ENCODE measurements around the gene SMARCAL1. TPM values are rescaled to one million over a fixed set of nuclear protein-coding genes. Genes with fewer than 3 reads are reported as not detected.
A peak's percentile ranks its signal among the peaks of the same experiment; 100 is the strongest.

SMARCAL1 gene
- total and polyA plus RNA-seq, 2 of the 4 experiments (the other 2 are of a cell fraction) = 13.6 to 21.0 TPM

DNA sequence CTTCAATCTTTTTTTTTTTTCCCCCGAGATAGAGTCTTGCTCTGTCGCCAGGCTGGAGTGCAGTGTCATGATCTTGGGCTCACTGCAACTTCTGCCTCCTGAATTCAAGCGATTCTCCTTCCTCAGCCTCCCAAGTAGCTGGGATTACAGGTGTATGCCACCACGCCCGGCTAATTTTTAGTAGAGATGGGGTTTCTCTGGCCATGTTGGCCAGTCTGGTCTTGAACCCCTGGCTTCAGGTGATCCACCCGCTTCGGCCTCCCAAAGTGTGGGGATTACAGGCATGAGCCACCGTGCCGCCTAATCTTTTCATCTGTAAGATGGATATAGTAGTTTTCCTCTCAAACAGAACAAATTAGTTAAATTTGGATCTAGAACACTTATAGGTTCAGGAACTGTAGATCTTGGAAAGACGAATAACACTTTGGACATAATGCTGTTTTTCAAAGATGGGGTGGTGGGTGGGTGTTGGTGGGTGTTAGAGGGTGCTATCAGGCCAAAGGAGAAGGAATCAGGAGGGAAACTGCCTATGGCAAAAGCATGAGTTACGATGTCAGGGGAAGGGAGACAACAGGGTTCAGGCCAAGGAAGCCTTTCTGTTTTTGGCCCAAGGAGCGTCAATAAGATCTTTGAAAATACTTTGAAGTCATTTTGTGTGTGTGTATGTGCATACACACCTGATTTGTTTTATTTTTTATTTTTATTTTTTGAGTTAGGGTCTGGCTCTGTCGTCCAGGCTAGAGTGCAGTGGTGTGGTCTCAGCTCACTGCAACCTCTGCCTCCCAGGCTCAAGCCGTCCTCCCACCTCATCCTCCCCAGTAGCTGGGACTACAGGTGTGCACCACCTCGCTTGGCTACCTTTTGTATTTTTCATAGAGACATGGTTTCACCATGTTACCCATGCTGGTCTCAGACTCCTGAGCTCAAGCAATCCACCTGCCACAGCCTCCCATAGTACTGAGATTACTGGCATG is 93.1 kb downstream of the SMARCAL1 start:
- ChIA-PET POLR2A (ENCODE audit: unreplicated experiment) (no interaction called here), CTCF (no interaction called here)
- Histone ChIP-seq H2AK9ac (replicated peaks; ENCODE audit: low read depth, low read length, poor library complexity) (no peak overlapping the region), H3K4me3 (ENCODE audit: insufficient read depth, low read depth, low read length) (no peak overlapping the region), H3K23ac (ENCODE audit: low read depth, low read length) (no peak overlapping the region), H3K27ac (ENCODE audit: insufficient read depth, low read length) (no peak overlapping the region), H3K4me2 (ENCODE audit: low read depth, low read length) (no peak overlapping the region), H3K4me1 (ENCODE audit: control insufficient read depth, insufficient read depth, low read length) (no peaks in the 10 kb centered on the region), H3K18ac (ENCODE audit: low read depth, low read length) (no peak overlapping the region), H3K9ac (ENCODE audit: low read depth, low read length) (no peak overlapping the region), H2AFZ (replicated peaks; ENCODE audit: low read length, poor library complexity) (no peak overlapping the region), H3K4ac (ENCODE audit: low read depth, low read length) (no peak overlapping the region), H2BK15ac (ENCODE audit: low read depth, low read length) (no peak overlapping the region), H4K91ac (ENCODE audit: insufficient read depth, low read depth, low read length) (no peak overlapping the region), H4K8ac (ENCODE audit: low read depth in 2 of 2, low read length in 2 of 2) (peak overlapping the region in 1 of 2 experiments; percentile 19; a peak in 1 of 4 replicates), H3K56ac (ENCODE audit: extremely low read depth, insufficient read depth, low read length) (no peak overlapping the region), H4K20me1 (ENCODE audit: insufficient read depth, low read length) (peaks cover 55% of the 10 kb centered on the region), H3K9me1 (ENCODE audit: insufficient read depth, low read length) (peaks cover 19% of the 10 kb centered on the region), H3K14ac (replicated peaks; ENCODE audit: low read depth, low read length) (no peak overlapping the region), H2BK120ac (ENCODE audit: low read depth, low read length) (no peak overlapping the region), H2BK20ac (ENCODE audit: low read depth, low read length) (no peak overlapping the region), H3K9me3 (ENCODE audit: control insufficient read depth, insufficient read depth, low read length) (no peaks in the 10 kb centered on the region), H2AK5ac (ENCODE audit: low read depth, low read length) (no peak overlapping the region), H3K79me1 (ENCODE audit: low read depth in 1 of 2, low read length in 2 of 2) (peaks cover 34 to 60% of the 10 kb centered on the region in 2 experiments), H3K27me3 (ENCODE audit: control insufficient read depth, insufficient read depth, low read length) (no peaks in the 10 kb centered on the region), H4K5ac (ENCODE audit: low read depth, low read length) (no peak overlapping the region; the same call in 1 of the 2 replicates), H2BK5ac (ENCODE audit: low read depth, low read length, poor library complexity, severe bottlenecking) (no peak overlapping the region), H3K36me3 (ENCODE audit: control insufficient read depth, insufficient read depth, low read length) (peaks cover 39% of the 10 kb centered on the region)
- ATAC-seq (ENCODE audit: low read depth) (no peak), DNase-seq (no peak)
- WGBS, 2 experiments (ENCODE audit: extremely low coverage in 2 of 2, insufficient read length in 1 of 2) = 100% methylated on average over 2 of the region's 15 CpGs; no CpG with 5 or more reads in 1 of the 2 experiments
- intact Hi-C loops (cut with micrococcal nuclease) = no loop called here
- dilution Hi-C loops (cut with HindIII; ENCODE audit: low sequenced_read_pairs, unreplicated experiment) = loop anchor here (25.0 kb wide), 2 partner anchors 157 to 1007 kb away; no protein-coding TSS in a partner anchor
- BruUV-seq (replicated peaks) = no TSS peak
- in situ Hi-C loops (cut with MboI; ENCODE audit: low sequenced_read_pairs) = loop anchor here (25.0 kb wide), 1 partner anchor 1007 kb away; no protein-coding TSS in a partner anchor
- no peak for TF ChIP-seq MAZ (IDR thresholded peaks at IDR 0.05; ENCODE audit: borderline replicate concordance, low read depth, low read length)
- TF ChIP-seq MXI1 (IDR thresholded peaks at IDR 0.05; ENCODE audit: borderline replicate concordance, low read depth, low read length) = no peak
- TF ChIP-seq MAFK (IDR thresholded peaks at IDR 0.05; ENCODE audit: low read depth, low read length) = no peak
- no peak for TF ChIP-seq RFX5 (IDR thresholded peaks at IDR 0.05; ENCODE audit: low read depth, low read length)
- TF ChIP-seq USF2 (IDR thresholded peaks at IDR 0.05; ENCODE audit: low read depth, low read length) = no peak
- no peak for TF ChIP-seq CHD1 (IDR thresholded peaks at IDR 0.05; ENCODE audit: low read depth, low read length)
- TF ChIP-seq POLR2A (IDR thresholded peaks at IDR 0.05; ENCODE audit: low read depth, low read length) = no peak
- TF ChIP-seq FOS (IDR thresholded peaks at IDR 0.05; ENCODE audit: low read depth, low read length) = no peak
- no peak for TF ChIP-seq RCOR1 (IDR thresholded peaks at IDR 0.05; ENCODE audit: insufficient replicate concordance, low read length)
- TF ChIP-seq BHLHE40 (IDR thresholded peaks at IDR 0.05; ENCODE audit: low read depth, low read length) = no peak
- TF ChIP-seq, protein P1, sequence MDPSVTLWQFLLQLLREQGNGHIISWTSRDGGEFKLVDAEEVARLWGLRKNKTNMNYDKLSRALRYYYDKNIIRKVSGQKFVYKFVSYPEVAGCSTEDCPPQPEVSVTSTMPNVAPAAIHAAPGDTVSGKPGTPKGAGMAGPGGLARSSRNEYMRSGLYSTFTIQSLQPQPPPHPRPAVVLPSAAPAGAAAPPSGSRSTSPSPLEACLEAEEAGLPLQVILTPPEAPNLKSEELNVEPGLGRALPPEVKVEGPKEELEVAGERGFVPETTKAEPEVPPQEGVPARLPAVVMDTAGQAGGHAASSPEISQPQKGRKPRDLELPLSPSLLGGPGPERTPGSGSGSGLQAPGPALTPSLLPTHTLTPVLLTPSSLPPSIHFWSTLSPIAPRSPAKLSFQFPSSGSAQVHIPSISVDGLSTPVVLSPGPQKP (IDR thresholded peaks at IDR 0.05; ENCODE audit: borderline replicate concordance, low read depth, low read length) = no peak
- no peak for TF ChIP-seq NFE2L2 (IDR thresholded peaks at IDR 0.05; ENCODE audit: low read depth, low read length)
- TF ChIP-seq CTCF (conservative IDR thresholded peaks at IDR 0.05; ENCODE audit: low read depth, low read length) = no peak
- no peak for TF ChIP-seq CEBPB (IDR thresholded peaks at IDR 0.05; ENCODE audit: low read depth, low read length)

All from IMR-90 (cell line).